HepG2 (cell line): ENCODE data around the gene KCNA4. TPM values are rescaled to one million over a fixed set of nuclear protein-coding genes. Genes with fewer than 3 reads are reported as not detected.

Source experiments
- AFF4 ChIP-seq: sonication (generic); formaldehyde crosslinking; IDR thresholded peaks from 2 replicates; pipeline ENCODE4 v1.4.0; 2020; ENCODE audit warnings: missing genetic modification reagents
- DPF2 ChIP-seq: sonication (generic); formaldehyde crosslinking; IDR thresholded peaks from 2 replicates; pipeline ENCODE4 v1.4.0; 2020; ENCODE audit warnings: mild to moderate bottlenecking, low read depth, missing genetic modification reagents, borderline replicate concordance
- EZH2 ChIP-seq: conservative IDR thresholded peaks from 2 replicates; pipeline ENCODE4 v1.6.1; 2012; ENCODE audit warnings: mild to moderate bottlenecking, low read depth, low read length, moderate library complexity
- NCOR1 ChIP-seq: fragments of 200-600 bp; sonication (generic); IDR thresholded peaks from 2 replicates; pipeline ENCODE4 v1.7.0; 2017; ENCODE audit warnings: antibody characterized with exemption, low read length, borderline replicate concordance
- RBAK ChIP-seq: sonication (generic); formaldehyde crosslinking; IDR thresholded peaks from 2 replicates; pipeline ENCODE4 v1.5.1; 2020; ENCODE audit warnings: mild to moderate bottlenecking, missing genetic modification reagents
- ZHX1 ChIP-seq: sonication (generic); formaldehyde crosslinking; IDR thresholded peaks from 2 replicates; pipeline ENCODE4 v1.8.1; 2022; ENCODE audit warnings: low read depth, mild to moderate bottlenecking, missing genetic modification reagents
- ZNF496 ChIP-seq: sonication (generic); formaldehyde crosslinking; IDR thresholded peaks from 2 replicates; pipeline ENCODE4 v1.8.1; 2023; ENCODE audit warnings: mild to moderate bottlenecking, moderate library complexity, missing genetic modification reagents; ENCODE audit not compliant: insufficient replicate concordance
- ZSCAN31 ChIP-seq: sonication (generic); formaldehyde crosslinking; IDR thresholded peaks from 2 replicates; pipeline ENCODE4 v1.5.0; 2020; ENCODE audit warnings: low read depth, mild to moderate bottlenecking, missing genetic modification reagents
- polyA plus RNA-seq, 8 experiments: library from polyadenylated mRNA; depleted of rRNA in 3 of 8; stranded (reverse) in 7 of 8; unstranded in 1 of 8; fragments of >200 nt; fragmentation: Illumina TruSeq in 4 of 8; extraction: Trizol in 4 of 8; gene quantifications; 2 replicates each; pipeline versions ENCODE4 v1.2.1 to v1.2.3, GENCODE V29; 2011 to 2016; ENCODE audit warnings: low read depth in 4 of 8, missing spikeins in 1 of 8, mixed read lengths in 1 of 8; ENCODE audit not compliant: insufficient read depth in 1 of 8
- total RNA-seq, 5 experiments: library from RNA; depleted of rRNA; stranded (reverse); fragments of >200 nt; fragmentation: Illumina TruSeq; extraction: Trizol; gene quantifications; 2 replicates each; pipeline ENCODE4 v1.2.3, GENCODE V29; 2016; ENCODE audit warnings: low read depth in 1 of 5

The KCNA4 gene
- total and polyA plus RNA-seq, 2 of the 13 experiments (the other 11 are each of a cell fraction or from before 2014, with no cell fraction given): not detected

DNA sequence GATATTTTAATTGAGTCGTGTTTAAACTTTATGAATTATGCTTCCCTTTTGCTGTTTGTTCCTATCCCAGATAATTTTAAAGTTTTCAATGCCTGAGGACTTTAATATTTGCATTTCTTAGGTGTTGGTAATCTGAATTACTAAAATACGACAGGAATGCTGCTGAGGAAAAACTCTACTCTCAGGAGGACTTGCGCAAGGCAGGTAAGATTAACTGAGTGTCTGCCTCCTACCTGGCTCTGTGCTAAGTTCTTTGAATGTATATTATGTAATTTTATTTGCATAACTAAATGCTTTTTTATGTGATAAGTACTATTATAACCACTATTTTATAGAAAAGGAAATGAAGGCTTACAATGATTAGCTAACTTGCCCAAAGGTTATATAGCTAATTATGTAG lies 2.7 kb upstream of the KCNA4 start (continued):
- TF ChIP-seq ZNF496: no peak
- TF ChIP-seq NCOR1: no peak
- no peak for TF ChIP-seq RBAK (CRISPR knock-in tag)
- TF ChIP-seq ZHX1 (CRISPR knock-in tag): no peak
- TF ChIP-seq AFF4: no peak
- TF ChIP-seq ZSCAN31 (CRISPR knock-in tag): no peak
- no peak for TF ChIP-seq DPF2
- TF ChIP-seq EZH2: no peak
- TF ChIP-seq, all 625 proteins: peak for 0
